Activated CD4-positive, alpha-beta T cell treated with anti-CD3 and anti-CD28 coated beads, Interleukin-2, amount 10 ng/mL, durations not matched to agents 24 days and 14 days (primary cell): ENCODE measurements around the gene C2CD3. TPM values are rescaled to one million over a fixed set of nuclear protein-coding genes. Genes with fewer than 3 reads are reported as not detected.

ENCODE experiments used
- DNase-seq: peaks from one replicate; pipeline ENCODE4 v3.0.0; 2022
- H3K27ac Mint-ChIP-seq: one replicate; pipeline ENCODE4 v1.8.0; 2022; ENCODE audit warnings: mild to moderate bottlenecking, mixed read lengths
- H3K27me3 Mint-ChIP-seq: one replicate; pipeline ENCODE4 v1.8.0; 2022; ENCODE audit warnings: mixed read lengths
- H3K36me3 Mint-ChIP-seq: one replicate; pipeline ENCODE4 v1.8.0; 2022; ENCODE audit warnings: low read depth, mild to moderate bottlenecking, mixed read lengths
- H3K4me1 Mint-ChIP-seq: one replicate; pipeline ENCODE4 v1.8.0; 2021; ENCODE audit warnings: mixed read lengths
- H3K4me3 Mint-ChIP-seq: one replicate; pipeline ENCODE4 v1.8.0; 2022; ENCODE audit warnings: mild to moderate bottlenecking, moderate library complexity, mixed read lengths
- H3K9me3 Mint-ChIP-seq: one replicate; pipeline ENCODE4 v1.8.0; 2021; ENCODE audit warnings: mixed read lengths
- intact Hi-C: fragments of 100-400 bp; cut with micrococcal nuclease; formaldehyde crosslinking; loops from one replicate; pipeline ENCODE4 v1.15.1; 2023
- total RNA-seq: library from RNA; stranded (reverse); gene quantifications from 2 replicates; pipeline ENCODE4 v1.2.3, GENCODE V29; 2022

The C2CD3 gene
- total RNA-seq, 1 donor from 2014 or later: 37.4 TPM

- H3K4me3 Mint-ChIP-seq: no peak overlapping the region
- peak; percentile 62 for DNase-seq
- no peaks in the 10 kb centered on the region for H3K27me3 Mint-ChIP-seq
- peaks cover 35% of the 10 kb centered on the region for H3K36me3 Mint-ChIP-seq
- no peaks in the 10 kb centered on the region for H3K9me3 Mint-ChIP-seq
- intact Hi-C loops: no loop called here
- H3K27ac Mint-ChIP-seq: peak overlapping the region; percentile 57
- H3K4me1 Mint-ChIP-seq: peaks cover 61% of the 10 kb centered on the region
Observed at GRCh38 chr11:73971175-73971719, 199.6 kb downstream of the C2CD3 start.

GRCh38 chr11:73969991-73970800 lies 200.6 kb downstream of the C2CD3 start:
- Mint-ChIP-seq H3K36me3 (peaks cover 25% of the 10 kb centered on the region), H3K27ac (peak overlapping the region; percentile 57), H3K4me3 (no peak overlapping the region), H3K4me1 (peaks cover 54% of the 10 kb centered on the region), H3K9me3 (no peaks in the 10 kb centered on the region), H3K27me3 (no peaks in the 10 kb centered on the region)
- intact Hi-C loops: loop anchor here (10.0 kb wide), 1 partner anchor 265 kb away; no protein-coding TSS in a partner anchor
- DNase-seq: peak; percentile 69

GRCh38 chr11:73969091-73969490 lies 201.7 kb downstream of the C2CD3 start:
- Mint-ChIP-seq H3K9me3 (no peaks in the 10 kb centered on the region), H3K36me3 (peaks cover 14% of the 10 kb centered on the region), H3K27ac (peak overlapping the region; percentile 57), H3K4me3 (no peak overlapping the region), H3K27me3 (no peaks in the 10 kb centered on the region), H3K4me1 (peaks cover 49% of the 10 kb centered on the region)
- no peak for DNase-seq
- intact Hi-C loops: loop anchor here (10.0 kb wide), 1 partner anchor 266 kb away; no protein-coding TSS in a partner anchor

GRCh38 chr11:73968356-73968966 lies 202.3 kb downstream of the C2CD3 start:
- Mint-ChIP-seq H3K4me1 (peaks cover 48% of the 10 kb centered on the region), H3K27me3 (no peaks in the 10 kb centered on the region), H3K36me3 (peaks cover 9% of the 10 kb centered on the region), H3K4me3 (no peak overlapping the region), H3K27ac (peak overlapping the region; percentile 10), H3K9me3 (no peaks in the 10 kb centered on the region)
- no peak for DNase-seq
- intact Hi-C loops: loop anchor here (10.0 kb wide), 1 partner anchor 266 kb away; no protein-coding TSS in a partner anchor

- intact Hi-C loops: loop anchor here (2.0 to 10.0 kb wide), 4 partner anchors 15 to 355 kb away; no protein-coding TSS in a partner anchor
- H3K36me3 Mint-ChIP-seq: no peaks in the 10 kb centered on the region
- H3K4me3 Mint-ChIP-seq: no peak overlapping the region
- H3K4me1 Mint-ChIP-seq: peaks cover 32% of the 10 kb centered on the region
- DNase-seq: peak; percentile 59
- no peaks in the 10 kb centered on the region for H3K27me3 Mint-ChIP-seq
- no peak overlapping the region for H3K27ac Mint-ChIP-seq
- H3K9me3 Mint-ChIP-seq: no peaks in the 10 kb centered on the region
Observed at GRCh38 chr11:73965764-73966121, 205.1 kb downstream of the C2CD3 start.

- peak overlapping the region; percentile 12 for H3K27ac Mint-ChIP-seq
- peaks cover 28% of the 10 kb centered on the region for H3K4me1 Mint-ChIP-seq
- DNase-seq: no peak
- H3K4me3 Mint-ChIP-seq: peak overlapping the region; percentile 69
- H3K36me3 Mint-ChIP-seq: no peaks in the 10 kb centered on the region
- H3K27me3 Mint-ChIP-seq: no peaks in the 10 kb centered on the region
- intact Hi-C loops: loop anchor here (2.0 to 10.0 kb wide), 4 partner anchors 16 to 356 kb away; no protein-coding TSS in a partner anchor
- H3K9me3 Mint-ChIP-seq: no peaks in the 10 kb centered on the region
Observed at GRCh38 chr11:73965076-73965763, 205.6 kb downstream of the C2CD3 start.

GRCh38 chr11:73963861-73964260 lies 206.9 kb downstream of the C2CD3 start:
- intact Hi-C loops: loop anchor here (1.0 to 10.0 kb wide), 8 partner anchors 10 to 485 kb away; partner anchors contain the start of genes C2CD3 and PPME1
- H3K36me3 Mint-ChIP-seq: no peaks in the 10 kb centered on the region
- no peaks in the 10 kb centered on the region for H3K27me3 Mint-ChIP-seq
- H3K4me3 Mint-ChIP-seq: no peak overlapping the region
- peak overlapping the region; percentile 81 for H3K27ac Mint-ChIP-seq
- no peak for DNase-seq
- no peaks in the 10 kb centered on the region for H3K9me3 Mint-ChIP-seq
- H3K4me1 Mint-ChIP-seq: peaks cover 15% of the 10 kb centered on the region

Other genes starting within 250 kb of the C2CD3 start
- 0.26 and 1.0 TPM in 2 replicates for gene DNAJB13, start 220.0 kb downstream of the C2CD3 start, total RNA-seq
- 447 and 452 TPM in 2 replicates for gene UCP2, start 188.2 kb downstream of the C2CD3 start, total RNA-seq
- gene UCP3, start 161.9 kb downstream of the C2CD3 start, total RNA-seq: 2.9 and 3.6 TPM in 2 replicates
- 66.3 and 69.6 TPM in 2 replicates for gene PPME1, start 287 bp upstream of the C2CD3 start, total RNA-seq
- not detected in 2 replicates for gene P4HA3, start 140.6 kb upstream of the C2CD3 start, total RNA-seq
- gene PGM2L1, start 227.4 kb upstream of the C2CD3 start, total RNA-seq: 4.7 and 4.9 TPM in 2 replicates